Endothelial cell of umbilical vein (primary cell): Measurements from ENCODE around the gene NFIA.

Source experiments
- EZH2 ChIP-seq: IDR thresholded peaks from 2 replicates; pipeline ENCODE4 v1.6.1; 2012; ENCODE audit warnings: borderline replicate concordance, low read depth, mild to moderate bottlenecking, moderate library complexity, low read length, inconsistent platforms; ENCODE audit not compliant: severe bottlenecking
- POLR2A ChIP-seq: IDR thresholded peaks from 2 replicates; pipeline ENCODE4 v1.6.1; 2012; ENCODE audit warnings: low read depth, mild to moderate bottlenecking, control low read depth, low read length
- POLR2AphosphoS5 ChIP-seq: IDR thresholded peaks from 2 replicates; pipeline ENCODE4 v1.6.1; 2012; ENCODE audit warnings: low read depth, mild to moderate bottlenecking, control low read depth, low read length, moderate library complexity; ENCODE audit not compliant: insufficient read depth
- TF ChIP-seq, protein P1 (sequence below), 2 donors: IDR thresholded peaks; 1 replicate in 1 of 2; 2 replicates in 1 of 2; pipeline ENCODE4 v1.5.1; 2011; ENCODE audit warnings: low read length in 2 of 2, mild to moderate bottlenecking in 2 of 2, moderate library complexity in 2 of 2, control low read depth in 1 of 2, inconsistent platforms in 1 of 2, low read depth in 1 of 2; ENCODE audit not compliant: insufficient read depth in 1 of 2; ENCODE audit errors: extremely low read depth in 1 of 2
- TF ChIP-seq, protein P2 (sequence below): IDR thresholded peaks from 2 replicates; pipeline ENCODE4 v1.6.1; 2011; ENCODE audit not compliant: insufficient read depth, insufficient read length

- TF ChIP-seq, protein P1, sequence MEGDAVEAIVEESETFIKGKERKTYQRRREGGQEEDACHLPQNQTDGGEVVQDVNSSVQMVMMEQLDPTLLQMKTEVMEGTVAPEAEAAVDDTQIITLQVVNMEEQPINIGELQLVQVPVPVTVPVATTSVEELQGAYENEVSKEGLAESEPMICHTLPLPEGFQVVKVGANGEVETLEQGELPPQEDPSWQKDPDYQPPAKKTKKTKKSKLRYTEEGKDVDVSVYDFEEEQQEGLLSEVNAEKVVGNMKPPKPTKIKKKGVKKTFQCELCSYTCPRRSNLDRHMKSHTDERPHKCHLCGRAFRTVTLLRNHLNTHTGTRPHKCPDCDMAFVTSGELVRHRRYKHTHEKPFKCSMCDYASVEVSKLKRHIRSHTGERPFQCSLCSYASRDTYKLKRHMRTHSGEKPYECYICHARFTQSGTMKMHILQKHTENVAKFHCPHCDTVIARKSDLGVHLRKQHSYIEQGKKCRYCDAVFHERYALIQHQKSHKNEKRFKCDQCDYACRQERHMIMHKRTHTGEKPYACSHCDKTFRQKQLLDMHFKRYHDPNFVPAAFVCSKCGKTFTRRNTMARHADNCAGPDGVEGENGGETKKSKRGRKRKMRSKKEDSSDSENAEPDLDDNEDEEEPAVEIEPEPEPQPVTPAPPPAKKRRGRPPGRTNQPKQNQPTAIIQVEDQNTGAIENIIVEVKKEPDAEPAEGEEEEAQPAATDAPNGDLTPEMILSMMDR (IDR thresholded peaks at IDR 0.05; ENCODE audit: extremely low read depth in 1 of 2, insufficient read depth in 1 of 2, low read depth in 1 of 2, low read length in 2 of 2), result peak; percentile 89 to 96
- TF ChIP-seq POLR2A (peak; percentile 40), EZH2 (no peak), POLR2AphosphoS5 (peak; percentile 38)
- TF ChIP-seq, protein P2, sequence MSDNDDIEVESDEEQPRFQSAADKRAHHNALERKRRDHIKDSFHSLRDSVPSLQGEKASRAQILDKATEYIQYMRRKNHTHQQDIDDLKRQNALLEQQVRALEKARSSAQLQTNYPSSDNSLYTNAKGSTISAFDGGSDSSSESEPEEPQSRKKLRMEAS, result no peak
Measured at GRCh38 chr1:61049850-61050540, 32.4 kb upstream of the NFIA start.
